A549 (cell line): ENCODE data around the gene PAK1. TPM values are rescaled to one million over a fixed set of nuclear protein-coding genes. Genes with fewer than 3 reads are reported as not detected.
A peak's percentile ranks its signal among the peaks of the same experiment; 100 is the strongest.

Experiments used
- ATAC-seq, 2 experiments: fragments of 200-7000 bp in 1 of 2; fragments of >200 bp in 1 of 2; cut with Nextera tagmentation in 1 of 2; cut with Tn5 transposase in 1 of 2; 3 replicates each; pipeline versions ENCODE4 v1.8.0 to v1.9.1; 2018 to 2020; ENCODE audit warnings: mild to moderate bottlenecking in 1 of 2, moderate library complexity in 1 of 2
- CTCF ChIA-PET: fragments of 300-600 bp; sonication (Branson Sonifier 250); formaldehyde crosslinking; extraction: SDS; loops from one replicate; lab custom pipeline; 2021; ENCODE audit warnings: antibody characterized with exemption, inconsistent platforms; lab: Yijun Ruan, JAX
- POLR2A ChIA-PET: fragments of 350-600 bp; formaldehyde crosslinking; extraction: SDS; loops from one replicate; lab custom pipeline; 2021; ENCODE audit warnings: antibody characterized with exemption, inconsistent platforms; lab: Yijun Ruan, JAX
- DNase-seq, 2 experiments: peaks; one replicate each; pipeline versions ENCODE4 v3.0.0 to v3.0.0-alpha.2; 2011 to 2016; ENCODE audit warnings: low read depth in 1 of 2, low spot score in 1 of 2
- FAIRE-seq: peaks from 2 replicates; lab custom pipeline; 2011; peaks lifted over from hg19 to GRCh38; lab: Jason Lieb, UNC
- H3K27ac ChIP-seq, 2 experiments: fragments of >200 bp; sonication (Bioruptor Twin); formaldehyde crosslinking; 3 replicates each; pipeline ENCODE4 v1.5.1; 2016 to 2017
- H3K4me1 ChIP-seq: fragments of >200 bp; sonication (Bioruptor Twin); formaldehyde crosslinking; 3 replicates; pipeline ENCODE4 v1.6.1; 2016
- H3K4me2 ChIP-seq: fragments of >200 bp; sonication (Bioruptor Twin); formaldehyde crosslinking; 3 replicates; pipeline ENCODE4 v1.6.1; 2016
- H3K4me3 ChIP-seq: fragments of >200 bp; sonication (Bioruptor Twin); formaldehyde crosslinking; 3 replicates; pipeline ENCODE4 v1.5.1; 2016
- H3K9me3 ChIP-seq: fragments of >200 bp; sonication (Bioruptor Twin); formaldehyde crosslinking; 3 replicates; pipeline ENCODE4 v1.6.1; 2016
- BCL3 ChIP-seq: fragments of >200 bp; sonication (Bioruptor Twin); formaldehyde crosslinking; IDR thresholded peaks from 3 replicates; pipeline ENCODE4 v1.6.1; 2016
- BHLHE40 ChIP-seq: IDR thresholded peaks from 2 replicates; pipeline ENCODE4 v1.6.1; 2012; ENCODE audit warnings: low read depth, low read length, inconsistent platforms
- EHMT2 ChIP-seq: fragments of 200-600 bp; sonication (generic); IDR thresholded peaks from 2 replicates; pipeline ENCODE4 v1.6.1; 2016; ENCODE audit warnings: antibody characterized with exemption, low read depth, mild to moderate bottlenecking, moderate library complexity
- ESRRA ChIP-seq: fragments of 150-350 bp; IDR thresholded peaks from 2 replicates; pipeline ENCODE4 v1.6.1; 2014; ENCODE audit warnings: mild to moderate bottlenecking, low read length, borderline replicate concordance
- FOSB ChIP-seq: fragments of 250-450 bp; sonication (Bioruptor Pico); IDR thresholded peaks from 2 replicates; pipeline ENCODE4 v1.5.0; 2020; ENCODE audit warnings: mild to moderate bottlenecking, moderate library complexity
- FOXS1 ChIP-seq: fragments of 250-450 bp; sonication (Bioruptor Pico); IDR thresholded peaks from 2 replicates; pipeline ENCODE4 v1.5.0; 2020; ENCODE audit warnings: mild to moderate bottlenecking, moderate library complexity
- HMGXB4 ChIP-seq: fragments of 250-450 bp; sonication (Bioruptor Pico); IDR thresholded peaks from 2 replicates; pipeline ENCODE4 v1.5.0; 2021; ENCODE audit warnings: mild to moderate bottlenecking, moderate library complexity, borderline replicate concordance
- HOXB13 ChIP-seq: fragments of 250-450 bp; sonication (Bioruptor Pico); IDR thresholded peaks from 2 replicates; pipeline ENCODE4 v1.5.0; 2020; ENCODE audit warnings: low read depth, mild to moderate bottlenecking, moderate library complexity
- JUN ChIP-seq, 2 experiments: fragments of >200 bp; sonication (Bioruptor Twin); formaldehyde crosslinking; IDR thresholded peaks; 2 replicates in 1 of 2; 3 replicates in 1 of 2; pipeline ENCODE4 v1.6.1; 2016 to 2017
- KDM1A ChIP-seq: fragments of 200-600 bp; sonication (generic); IDR thresholded peaks from 2 replicates; pipeline ENCODE4 v1.6.1; 2016; ENCODE audit warnings: low read depth, mild to moderate bottlenecking
- KDM5A ChIP-seq: fragments of 200-600 bp; sonication (generic); IDR thresholded peaks from 2 replicates; pipeline ENCODE4 v1.6.1; 2016; ENCODE audit warnings: antibody characterized with exemption, mild to moderate bottlenecking
- MAFK ChIP-seq: fragments of 450-650 bp; IDR thresholded peaks from 2 replicates; pipeline ENCODE4 v1.6.1; 2014; ENCODE audit not compliant: partially characterized antibody
- MAX ChIP-seq: IDR thresholded peaks from 2 replicates; pipeline ENCODE4 v1.6.1; 2012
- MYC ChIP-seq: IDR thresholded peaks from 2 replicates; pipeline ENCODE4 v1.6.1; 2012; ENCODE audit warnings: mild to moderate bottlenecking, inconsistent platforms, low read length, improper control_type of control experiment, borderline replicate concordance
- NFE2L2 ChIP-seq: fragments of 150-350 bp; conservative IDR thresholded peaks from 2 replicates; pipeline ENCODE4 v1.6.1; 2014; ENCODE audit warnings: low read length
- NR3C1 ChIP-seq: fragments of >200 bp; sonication (Bioruptor Twin); formaldehyde crosslinking; IDR thresholded peaks from 3 replicates; pipeline ENCODE4 v1.6.1; 2017
- PHF8 ChIP-seq: fragments of 200-600 bp; sonication (generic); IDR thresholded peaks from 2 replicates; pipeline ENCODE4 v1.6.1; 2016; ENCODE audit warnings: low read depth, mild to moderate bottlenecking, antibody characterized with exemption, moderate library complexity, borderline replicate concordance
- POLR2A ChIP-seq: IDR thresholded peaks from 2 replicates; pipeline ENCODE4 v1.6.1; 2012; ENCODE audit warnings: mild to moderate bottlenecking, low read length
- RAD21 ChIP-seq, 2 experiments: fragments of >200 bp in 1 of 2; sonication (Bioruptor Twin) in 1 of 2; formaldehyde crosslinking in 1 of 2; IDR thresholded peaks in 1 of 2; conservative IDR thresholded peaks in 1 of 2; 2 replicates in 1 of 2; 3 replicates in 1 of 2; pipeline ENCODE4 v1.6.1; 2012 to 2018; ENCODE audit warnings: inconsistent platforms in 1 of 2
- RARB ChIP-seq: fragments of 250-450 bp; sonication (Bioruptor Pico); IDR thresholded peaks from 2 replicates; pipeline ENCODE4 v1.8.0; 2021; ENCODE audit warnings: mild to moderate bottlenecking, moderate library complexity
- RCOR1 ChIP-seq: fragments of 150-350 bp; IDR thresholded peaks from 2 replicates; pipeline ENCODE4 v1.6.1; 2014; ENCODE audit warnings: antibody characterized with exemption, low read length, low read depth
- REST ChIP-seq: fragments of 200-600 bp; sonication (generic); IDR thresholded peaks from 2 replicates; pipeline ENCODE4 v1.6.1; 2016; ENCODE audit warnings: antibody characterized with exemption, mild to moderate bottlenecking, moderate library complexity
- SMC3 ChIP-seq: fragments of >200 bp; sonication (Bioruptor Twin); formaldehyde crosslinking; IDR thresholded peaks from 3 replicates; pipeline ENCODE4 v1.6.1; 2018; ENCODE audit warnings: inconsistent platforms
- USF2 ChIP-seq: fragments of 450-650 bp; IDR thresholded peaks from 2 replicates; pipeline ENCODE4 v1.6.1; 2014; ENCODE audit warnings: antibody characterized with exemption
- ZC3H11A ChIP-seq: fragments of 450-650 bp; IDR thresholded peaks from 2 replicates; pipeline ENCODE4 v1.6.1; 2014; ENCODE audit warnings: antibody characterized with exemption, mild to moderate bottlenecking
- ZSCAN20 ChIP-seq: fragments of 250-450 bp; sonication (Bioruptor Pico); IDR thresholded peaks from 2 replicates; pipeline ENCODE4 v1.8.0; 2022; ENCODE audit warnings: mild to moderate bottlenecking, moderate library complexity
- WGBS: methylation state at CpG from one replicate; pipeline ENCODE4 v1.1.6; 2017; ENCODE audit errors: missing lambda C conversion rate; 5-methylcytosine and 5-hydroxymethylcytosine counted together
- polyA plus RNA-seq, 4 experiments: library from polyadenylated mRNA; depleted of rRNA in 3 of 4; stranded (reverse); fragments of >200 nt; fragmentation: RNase III in 1 of 4; extraction: RNeasy Plus Mini Kit Qiagen cat#74134 plus additional on column Dnase treatment in 1 of 4; gene quantifications; 2 replicates in 3 of 4; 3 replicates in 1 of 4; pipeline ENCODE4 v1.2.3, GENCODE V29; 2011 to 2017

PAK1 gene
- polyA plus RNA-seq, 2 of the 4 experiments (the other 2 are of a cell fraction): 20.6 to 60.7 TPM

GRCh38 chr11:77502346-77502905 lies 28.5 kb upstream of the PAK1 start:
- CTCF ChIA-PET: interaction anchor here (1.0 to 1.3 kb wide), 3 partner anchors 28 to 315 kb away, joined by 3 to 5 read pairs (median 4); no protein-coding TSS in a partner anchor
- Histone ChIP-seq H3K4me3 (no peak overlapping the region), H3K27ac (no peak overlapping the region), H3K9me3 (no peaks in the 10 kb centered on the region), H3K4me1 (peaks cover 4% of the 10 kb centered on the region; the same call in 1 of the 3 replicates), H3K4me2 (no peak overlapping the region)
- peak in 1 of 2 experiments; percentile 38; a peak in 2 of 6 replicates for ATAC-seq
- 44% methylated on average over 4 of the region's 4 CpGs for WGBS
- DNase-seq: no peak
- FAIRE-seq: no peak
- POLR2A ChIA-PET: no interaction called here
- no peak for TF ChIP-seq RAD21 (conservative IDR thresholded peaks at IDR 0.05 in 1 of 2, IDR thresholded peaks at IDR 0.05 in 1 of 2)
- TF ChIP-seq JUN (IDR thresholded peaks at IDR 0.05): no peak
- no peak for TF ChIP-seq BCL3
- no peak for TF ChIP-seq FOSB
- TF ChIP-seq MAFK: no peak
- no peak for TF ChIP-seq KDM5A
- no peak for TF ChIP-seq HMGXB4 (CRISPR knock-in tag)
- no peak for TF ChIP-seq NFE2L2
- no peak for TF ChIP-seq HOXB13
- TF ChIP-seq POLR2A: no peak
- no peak for TF ChIP-seq RCOR1
- no peak for TF ChIP-seq REST
- TF ChIP-seq USF2: no peak
- TF ChIP-seq BHLHE40: no peak
- TF ChIP-seq SMC3: no peak

GRCh38 chr11:77501758-77502157 lies 27.9 kb upstream of the PAK1 start:
- POLR2A ChIA-PET: no interaction called here
- no peak overlapping the region for H3K4me3 ChIP-seq
- no peak for DNase-seq
- ATAC-seq: no peak
- no peak overlapping the region for H3K27ac ChIP-seq
- no peak for FAIRE-seq
- WGBS: 48% methylated on average over 2 of the region's 2 CpGs
- H3K4me1 ChIP-seq: peaks cover 4% of the 10 kb centered on the region; the same call in 1 of the 3 replicates
- TF ChIP-seq KDM5A: no peak
- no peak for TF ChIP-seq MYC
- TF ChIP-seq NR3C1: no peak
- no peak for TF ChIP-seq KDM1A
- TF ChIP-seq USF2: no peak
- TF ChIP-seq BCL3: no peak
- no peak for TF ChIP-seq FOXS1
- TF ChIP-seq MAX: no peak
- TF ChIP-seq ESRRA: no peak
- TF ChIP-seq ZSCAN20 (CRISPR knock-in tag): no peak
- no peak for TF ChIP-seq RARB (CRISPR knock-in tag)
- TF ChIP-seq EHMT2: no peak
- no peak for TF ChIP-seq PHF8
- TF ChIP-seq ZC3H11A: no peak
- H3K4me2 ChIP-seq: no peak overlapping the region
- H3K9me3 ChIP-seq: no peaks in the 10 kb centered on the region
- CTCF ChIA-PET: interaction anchor here (1.3 kb wide), 3 partner anchors 13 to 314 kb away, joined by 3 to 4 read pairs (median 3); no protein-coding TSS in a partner anchor
